GM12892 (cell line): ENCODE results near the gene GNG2.

Experiments used
- POLR2A ChIP-seq: IDR thresholded peaks from 2 replicates; pipeline ENCODE4 v1.6.1; 2011; ENCODE audit warnings: low read depth, low read length, control low read depth
- POLR2AphosphoS5 ChIP-seq: IDR thresholded peaks from 2 replicates; pipeline ENCODE4 v1.6.1; 2011; ENCODE audit warnings: low read depth, low read length, control low read depth
- TAF1 ChIP-seq: IDR thresholded peaks from 2 replicates; pipeline ENCODE4 v1.6.1; 2011; ENCODE audit warnings: low read depth, mild to moderate bottlenecking, control low read depth, low read length, borderline replicate concordance

- no peak for TF ChIP-seq POLR2A
- TF ChIP-seq POLR2AphosphoS5: no peak
- TF ChIP-seq TAF1: no peak
Observed at GRCh38 chr14:51872396-51872795, 12.0 kb downstream of the GNG2 start.
